GM23338 (cell line): ENCODE results near the gene SERINC1. TPM values are rescaled to one million over a fixed set of nuclear protein-coding genes. Genes with fewer than 3 reads are reported as not detected.

ENCODE experiments used
- ATAC-seq: fragments of 200-7000 bp; cut with Tn5 transposase; 3 replicates; pipeline ENCODE4 v1.9.1; 2020
- DNase-seq: peaks from one replicate; pipeline ENCODE4 v3.0.0-alpha.2; 2015; ENCODE audit warnings: low spot score
- H2AFZ ChIP-seq: fragments of 200-600 bp; sonication (generic); 2 replicates; pipeline ENCODE4 v1.8.0; 2016; ENCODE audit warnings: antibody characterized with exemption, mild to moderate bottlenecking, moderate library complexity
- H3F3A ChIP-seq: fragments of 200-600 bp; sonication (generic); replicated peaks from 2 replicates; pipeline ENCODE4 v1.8.0; 2017; ENCODE audit warnings: antibody characterized with exemption, mixed run types, low read depth
- H3K27ac ChIP-seq: fragments of 200-600 bp; sonication (generic); 2 replicates; pipeline ENCODE4 v1.6.1; 2016; ENCODE audit warnings: low read depth
- H3K27me3 ChIP-seq: fragments of 200-600 bp; sonication (generic); 2 replicates; pipeline ENCODE4 v1.8.0; 2016; ENCODE audit warnings: mild to moderate bottlenecking, mixed run types, moderate library complexity; ENCODE audit not compliant: insufficient read depth
- H3K36me3 ChIP-seq: fragments of 200-600 bp; sonication (generic); 2 replicates; pipeline ENCODE4 v1.8.0; 2016; ENCODE audit warnings: mild to moderate bottlenecking; ENCODE audit not compliant: insufficient read depth
- H3K4me1 ChIP-seq: fragments of 200-600 bp; sonication (generic); 2 replicates; pipeline ENCODE4 v1.8.0; 2016; ENCODE audit warnings: mild to moderate bottlenecking, moderate library complexity; ENCODE audit not compliant: insufficient read depth
- H3K4me2 ChIP-seq: fragments of 200-600 bp; sonication (generic); 2 replicates; pipeline ENCODE4 v1.7.1; 2017; ENCODE audit warnings: mixed run types
- H3K4me3 ChIP-seq: fragments of 200-600 bp; sonication (generic); 2 replicates; pipeline ENCODE4 v1.6.1; 2016; ENCODE audit warnings: mixed run types
- H3K79me2 ChIP-seq: fragments of 200-600 bp; sonication (generic); replicated peaks from 2 replicates; pipeline ENCODE4 v1.8.0; 2017; ENCODE audit warnings: mild to moderate bottlenecking; ENCODE audit not compliant: insufficient read depth
- H3K9me2 ChIP-seq: fragments of 200-600 bp; sonication (generic); 2 replicates; pipeline ENCODE4 v1.8.0; 2017; ENCODE audit not compliant: insufficient read depth
- H4K20me1 ChIP-seq: fragments of 200-600 bp; sonication (generic); replicated peaks from 2 replicates; pipeline ENCODE4 v1.8.0; 2017; ENCODE audit warnings: mild to moderate bottlenecking; ENCODE audit not compliant: insufficient read depth
- H3K27ac Mint-ChIP-seq: 2 replicates; pipeline ENCODE4 v1.8.0; 2020; ENCODE audit warnings: inconsistent platforms, mild to moderate bottlenecking, moderate library complexity, mixed read lengths
- H3K27me3 Mint-ChIP-seq: 3 replicates; pipeline ENCODE4 v1.8.0; 2022; ENCODE audit warnings: low read depth, mild to moderate bottlenecking, moderate library complexity, mixed read lengths, inconsistent platforms; ENCODE audit not compliant: insufficient read depth, poor library complexity
- H3K36me3 Mint-ChIP-seq: 3 replicates; pipeline ENCODE4 v1.8.0; 2021; ENCODE audit warnings: low read depth, mild to moderate bottlenecking, inconsistent platforms, moderate library complexity, mixed read lengths
- H3K4me1 Mint-ChIP-seq: 3 replicates; pipeline ENCODE4 v1.8.0; 2020; ENCODE audit warnings: mild to moderate bottlenecking, inconsistent platforms, mixed read lengths
- H3K4me3 Mint-ChIP-seq: 3 replicates; pipeline ENCODE4 v1.8.0; 2021; ENCODE audit warnings: moderate library complexity, mild to moderate bottlenecking, inconsistent platforms, mixed read lengths
- H3K9me3 Mint-ChIP-seq: 3 replicates; pipeline ENCODE4 v1.8.0; 2020; ENCODE audit warnings: moderate library complexity, mild to moderate bottlenecking, inconsistent platforms, mixed read lengths
- CREB1 ChIP-seq: fragments of 250-450 bp; sonication (Bioruptor Pico); IDR thresholded peaks from 2 replicates; pipeline ENCODE4 v1.5.0; 2020; ENCODE audit warnings: low read depth, mild to moderate bottlenecking, moderate library complexity
- EZH2 ChIP-seq: fragments of 200-600 bp; sonication (generic); IDR thresholded peaks from one replicate; pipeline ENCODE4 v1.8.0; 2017; ENCODE audit warnings: antibody characterized with exemption, mild to moderate bottlenecking, low read depth; ENCODE audit not compliant: unreplicated experiment
- EZH2phosphoT487 ChIP-seq: fragments of 200-600 bp; sonication (generic); IDR thresholded peaks from one replicate; pipeline ENCODE4 v1.8.1; 2018; ENCODE audit warnings: antibody characterized with exemption; ENCODE audit not compliant: unreplicated experiment
- JUNB ChIP-seq: IDR thresholded peaks from one replicate; pipeline ENCODE4 v1.6.1; 2016; ENCODE audit warnings: antibody characterized with exemption; ENCODE audit not compliant: unreplicated experiment
- NANOG ChIP-seq: IDR thresholded peaks from 2 replicates; pipeline ENCODE4 v1.6.1; 2016; ENCODE audit warnings: antibody characterized with exemption, borderline replicate concordance
- POLR2AphosphoS5 ChIP-seq: IDR thresholded peaks from 2 replicates; pipeline ENCODE4 v1.6.1; 2016; ENCODE audit warnings: antibody characterized with exemption, low read depth
- STAT1 ChIP-seq: IDR thresholded peaks from one replicate; pipeline ENCODE4 v1.6.1; 2016; ENCODE audit warnings: antibody characterized with exemption; ENCODE audit not compliant: unreplicated experiment
- ZNF114 ChIP-seq: fragments of 250-450 bp; sonication (Bioruptor Pico); IDR thresholded peaks from 2 replicates; pipeline ENCODE4 v1.5.0; 2020; ENCODE audit warnings: mild to moderate bottlenecking, moderate library complexity
- ZNF331 ChIP-seq: fragments of 250-450 bp; sonication (Bioruptor Pico); IDR thresholded peaks from 2 replicates; pipeline ENCODE4 v1.5.0; 2020; ENCODE audit warnings: low read depth, mild to moderate bottlenecking, moderate library complexity
- polyA plus RNA-seq: library from polyadenylated mRNA; unstranded; fragments of >200 nt; fragmentation: Nextera tagmentation; extraction: Ambion mirVana; gene quantifications from 2 replicates; pipeline ENCODE4 v1.2.1, GENCODE V29; 2016
- total RNA-seq: library from RNA; depleted of rRNA; stranded (reverse); fragments of >200 nt; shearing (Covaris generic); gene quantifications from 2 replicates; pipeline ENCODE4 v1.2.3, GENCODE V29; 2014
- TF ChIP-seq, protein P1 (sequence below): IDR thresholded peaks from one replicate; pipeline ENCODE4 v1.6.1; 2018; ENCODE audit warnings: antibody characterized with exemption; ENCODE audit not compliant: unreplicated experiment
- TF ChIP-seq, protein P2 (sequence below): IDR thresholded peaks from 2 replicates; pipeline ENCODE4 v1.6.1; 2016; ENCODE audit warnings: antibody characterized with exemption
- TF ChIP-seq, protein P3 (sequence below): fragments of 250-450 bp; sonication (Bioruptor Pico); IDR thresholded peaks from 2 replicates; pipeline ENCODE4 v1.5.0; 2020; ENCODE audit warnings: mild to moderate bottlenecking, moderate library complexity
- TF ChIP-seq, protein P4 (sequence below), 2 experiments: fragments of 200-600 bp in 1 of 2; sonication (generic) in 1 of 2; conservative IDR thresholded peaks; 2 replicates each; pipeline versions ENCODE4 v1.5.1 to v1.6.1; 2016 to 2017; ENCODE audit warnings: antibody characterized with exemption in 2 of 2, low read depth in 2 of 2, mild to moderate bottlenecking in 2 of 2, moderate library complexity in 1 of 2

The SERINC1 gene
- total and polyA plus RNA-seq, 2 experiments from 2014 or later: 17.6 to 43.0 TPM

DNA sequence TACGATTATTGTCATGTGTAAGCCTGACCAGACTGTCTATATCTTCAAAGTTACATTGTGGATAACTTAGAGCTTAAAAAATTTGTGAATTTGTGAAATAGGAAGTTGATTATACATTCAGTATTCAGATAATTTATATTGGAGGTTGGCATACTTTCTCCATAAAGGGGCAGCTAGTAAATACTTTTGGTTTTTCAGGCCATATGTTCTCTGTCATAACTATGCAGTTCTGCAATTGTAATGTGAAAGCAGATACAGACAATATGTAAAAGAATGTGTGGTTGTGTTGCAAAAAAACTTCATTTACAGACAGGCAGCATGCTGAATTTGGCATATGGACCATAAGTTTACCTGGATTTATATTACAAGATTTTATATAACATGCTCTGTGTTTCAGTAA, 42.8 kb downstream of the SERINC1 start:
- H3K36me3 Mint-ChIP-seq: peaks cover 9% of the 10 kb centered on the region; the same call in 1 of the 3 replicates

More for the DNA sequence above, 42.8 kb downstream of the SERINC1 start:
- DNase-seq (no peak), ATAC-seq (no peak)
- Histone ChIP-seq H3K9me2 (no peaks in the 10 kb centered on the region), H3K4me3 (no peak overlapping the region), H3K79me2 (no peaks in the 10 kb centered on the region), H3F3A (no peaks in the 10 kb centered on the region), H4K20me1 (no peaks in the 10 kb centered on the region), H3K27me3 (no peaks in the 10 kb centered on the region), H3K27ac (no peak overlapping the region), H3K4me2 (no peak overlapping the region), H3K4me1 (no peaks in the 10 kb centered on the region), H2AFZ (no peak overlapping the region), H3K36me3 (no peaks in the 10 kb centered on the region; the same call in 1 of the 2 replicates)
- TF ChIP-seq, protein P1, sequence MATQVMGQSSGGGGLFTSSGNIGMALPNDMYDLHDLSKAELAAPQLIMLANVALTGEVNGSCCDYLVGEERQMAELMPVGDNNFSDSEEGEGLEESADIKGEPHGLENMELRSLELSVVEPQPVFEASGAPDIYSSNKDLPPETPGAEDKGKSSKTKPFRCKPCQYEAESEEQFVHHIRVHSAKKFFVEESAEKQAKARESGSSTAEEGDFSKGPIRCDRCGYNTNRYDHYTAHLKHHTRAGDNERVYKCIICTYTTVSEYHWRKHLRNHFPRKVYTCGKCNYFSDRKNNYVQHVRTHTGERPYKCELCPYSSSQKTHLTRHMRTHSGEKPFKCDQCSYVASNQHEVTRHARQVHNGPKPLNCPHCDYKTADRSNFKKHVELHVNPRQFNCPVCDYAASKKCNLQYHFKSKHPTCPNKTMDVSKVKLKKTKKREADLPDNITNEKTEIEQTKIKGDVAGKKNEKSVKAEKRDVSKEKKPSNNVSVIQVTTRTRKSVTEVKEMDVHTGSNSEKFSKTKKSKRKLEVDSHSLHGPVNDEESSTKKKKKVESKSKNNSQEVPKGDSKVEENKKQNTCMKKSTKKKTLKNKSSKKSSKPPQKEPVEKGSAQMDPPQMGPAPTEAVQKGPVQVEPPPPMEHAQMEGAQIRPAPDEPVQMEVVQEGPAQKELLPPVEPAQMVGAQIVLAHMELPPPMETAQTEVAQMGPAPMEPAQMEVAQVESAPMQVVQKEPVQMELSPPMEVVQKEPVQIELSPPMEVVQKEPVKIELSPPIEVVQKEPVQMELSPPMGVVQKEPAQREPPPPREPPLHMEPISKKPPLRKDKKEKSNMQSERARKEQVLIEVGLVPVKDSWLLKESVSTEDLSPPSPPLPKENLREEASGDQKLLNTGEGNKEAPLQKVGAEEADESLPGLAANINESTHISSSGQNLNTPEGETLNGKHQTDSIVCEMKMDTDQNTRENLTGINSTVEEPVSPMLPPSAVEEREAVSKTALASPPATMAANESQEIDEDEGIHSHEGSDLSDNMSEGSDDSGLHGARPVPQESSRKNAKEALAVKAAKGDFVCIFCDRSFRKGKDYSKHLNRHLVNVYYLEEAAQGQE: no peak
- TF ChIP-seq, protein P2, sequence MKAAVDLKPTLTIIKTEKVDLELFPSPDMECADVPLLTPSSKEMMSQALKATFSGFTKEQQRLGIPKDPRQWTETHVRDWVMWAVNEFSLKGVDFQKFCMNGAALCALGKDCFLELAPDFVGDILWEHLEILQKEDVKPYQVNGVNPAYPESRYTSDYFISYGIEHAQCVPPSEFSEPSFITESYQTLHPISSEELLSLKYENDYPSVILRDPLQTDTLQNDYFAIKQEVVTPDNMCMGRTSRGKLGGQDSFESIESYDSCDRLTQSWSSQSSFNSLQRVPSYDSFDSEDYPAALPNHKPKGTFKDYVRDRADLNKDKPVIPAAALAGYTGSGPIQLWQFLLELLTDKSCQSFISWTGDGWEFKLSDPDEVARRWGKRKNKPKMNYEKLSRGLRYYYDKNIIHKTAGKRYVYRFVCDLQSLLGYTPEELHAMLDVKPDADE: no peak
- TF ChIP-seq POLR2AphosphoS5 (no peak), EZH2 (no peak), EZH2phosphoT487 (no peak), NANOG (no peak), STAT1 (no peak), CREB1 (CRISPR knock-in tag) (no peak), ZNF331 (CRISPR knock-in tag) (no peak), ZNF114 (CRISPR knock-in tag) (no peak), JUNB (no peak)
- TF ChIP-seq, protein P3, sequence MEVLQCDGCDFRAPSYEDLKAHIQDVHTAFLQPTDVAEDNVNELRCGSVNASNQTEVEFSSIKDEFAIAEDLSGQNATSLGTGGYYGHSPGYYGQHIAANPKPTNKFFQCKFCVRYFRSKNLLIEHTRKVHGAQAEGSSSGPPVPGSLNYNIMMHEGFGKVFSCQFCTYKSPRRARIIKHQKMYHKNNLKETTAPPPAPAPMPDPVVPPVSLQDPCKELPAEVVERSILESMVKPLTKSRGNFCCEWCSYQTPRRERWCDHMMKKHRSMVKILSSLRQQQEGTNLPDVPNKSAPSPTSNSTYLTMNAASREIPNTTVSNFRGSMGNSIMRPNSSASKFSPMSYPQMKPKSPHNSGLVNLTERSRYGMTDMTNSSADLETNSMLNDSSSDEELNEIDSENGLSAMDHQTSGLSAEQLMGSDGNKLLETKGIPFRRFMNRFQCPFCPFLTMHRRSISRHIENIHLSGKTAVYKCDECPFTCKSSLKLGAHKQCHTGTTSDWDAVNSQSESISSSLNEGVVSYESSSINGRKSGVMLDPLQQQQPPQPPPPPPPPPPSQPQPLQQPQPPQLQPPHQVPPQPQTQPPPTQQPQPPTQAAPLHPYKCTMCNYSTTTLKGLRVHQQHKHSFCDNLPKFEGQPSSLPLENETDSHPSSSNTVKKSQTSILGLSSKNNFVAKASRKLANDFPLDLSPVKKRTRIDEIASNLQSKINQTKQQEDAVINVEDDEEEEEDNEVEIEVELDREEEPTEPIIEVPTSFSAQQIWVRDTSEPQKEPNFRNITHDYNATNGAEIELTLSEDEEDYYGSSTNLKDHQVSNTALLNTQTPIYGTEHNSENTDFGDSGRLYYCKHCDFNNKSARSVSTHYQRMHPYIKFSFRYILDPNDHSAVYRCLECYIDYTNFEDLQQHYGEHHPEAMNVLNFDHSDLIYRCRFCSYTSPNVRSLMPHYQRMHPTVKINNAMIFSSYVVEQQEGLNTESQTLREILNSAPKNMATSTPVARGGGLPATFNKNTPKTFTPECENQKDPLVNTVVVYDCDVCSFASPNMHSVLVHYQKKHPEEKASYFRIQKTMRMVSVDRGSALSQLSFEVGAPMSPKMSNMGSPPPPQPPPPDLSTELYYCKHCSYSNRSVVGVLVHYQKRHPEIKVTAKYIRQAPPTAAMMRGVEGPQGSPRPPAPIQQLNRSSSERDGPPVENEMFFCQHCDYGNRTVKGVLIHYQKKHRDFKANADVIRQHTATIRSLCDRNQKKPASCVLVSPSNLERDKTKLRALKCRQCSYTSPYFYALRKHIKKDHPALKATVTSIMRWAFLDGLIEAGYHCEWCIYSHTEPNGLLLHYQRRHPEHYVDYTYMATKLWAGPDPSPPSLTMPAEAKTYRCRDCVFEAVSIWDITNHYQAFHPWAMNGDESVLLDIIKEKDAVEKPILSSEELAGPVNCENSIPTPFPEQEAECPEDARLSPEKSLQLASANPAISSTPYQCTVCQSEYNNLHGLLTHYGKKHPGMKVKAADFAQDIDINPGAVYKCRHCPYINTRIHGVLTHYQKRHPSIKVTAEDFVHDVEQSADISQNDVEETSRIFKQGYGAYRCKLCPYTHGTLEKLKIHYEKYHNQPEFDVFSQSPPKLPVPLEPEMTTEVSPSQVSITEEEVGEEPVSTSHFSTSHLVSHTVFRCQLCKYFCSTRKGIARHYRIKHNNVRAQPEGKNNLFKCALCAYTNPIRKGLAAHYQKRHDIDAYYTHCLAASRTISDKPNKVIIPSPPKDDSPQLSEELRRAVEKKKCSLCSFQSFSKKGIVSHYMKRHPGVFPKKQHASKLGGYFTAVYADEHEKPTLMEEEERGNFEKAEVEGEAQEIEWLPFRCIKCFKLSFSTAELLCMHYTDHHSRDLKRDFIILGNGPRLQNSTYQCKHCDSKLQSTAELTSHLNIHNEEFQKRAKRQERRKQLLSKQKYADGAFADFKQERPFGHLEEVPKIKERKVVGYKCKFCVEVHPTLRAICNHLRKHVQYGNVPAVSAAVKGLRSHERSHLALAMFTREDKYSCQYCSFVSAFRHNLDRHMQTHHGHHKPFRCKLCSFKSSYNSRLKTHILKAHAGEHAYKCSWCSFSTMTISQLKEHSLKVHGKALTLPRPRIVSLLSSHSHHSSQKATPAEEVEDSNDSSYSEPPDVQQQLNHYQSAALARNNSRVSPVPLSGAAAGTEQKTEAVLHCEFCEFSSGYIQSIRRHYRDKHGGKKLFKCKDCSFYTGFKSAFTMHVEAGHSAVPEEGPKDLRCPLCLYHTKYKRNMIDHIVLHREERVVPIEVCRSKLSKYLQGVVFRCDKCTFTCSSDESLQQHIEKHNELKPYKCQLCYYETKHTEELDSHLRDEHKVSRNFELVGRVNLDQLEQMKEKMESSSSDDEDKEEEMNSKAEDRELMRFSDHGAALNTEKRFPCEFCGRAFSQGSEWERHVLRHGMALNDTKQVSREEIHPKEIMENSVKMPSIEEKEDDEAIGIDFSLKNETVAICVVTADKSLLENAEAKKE: no peak
- TF ChIP-seq, protein P4, sequence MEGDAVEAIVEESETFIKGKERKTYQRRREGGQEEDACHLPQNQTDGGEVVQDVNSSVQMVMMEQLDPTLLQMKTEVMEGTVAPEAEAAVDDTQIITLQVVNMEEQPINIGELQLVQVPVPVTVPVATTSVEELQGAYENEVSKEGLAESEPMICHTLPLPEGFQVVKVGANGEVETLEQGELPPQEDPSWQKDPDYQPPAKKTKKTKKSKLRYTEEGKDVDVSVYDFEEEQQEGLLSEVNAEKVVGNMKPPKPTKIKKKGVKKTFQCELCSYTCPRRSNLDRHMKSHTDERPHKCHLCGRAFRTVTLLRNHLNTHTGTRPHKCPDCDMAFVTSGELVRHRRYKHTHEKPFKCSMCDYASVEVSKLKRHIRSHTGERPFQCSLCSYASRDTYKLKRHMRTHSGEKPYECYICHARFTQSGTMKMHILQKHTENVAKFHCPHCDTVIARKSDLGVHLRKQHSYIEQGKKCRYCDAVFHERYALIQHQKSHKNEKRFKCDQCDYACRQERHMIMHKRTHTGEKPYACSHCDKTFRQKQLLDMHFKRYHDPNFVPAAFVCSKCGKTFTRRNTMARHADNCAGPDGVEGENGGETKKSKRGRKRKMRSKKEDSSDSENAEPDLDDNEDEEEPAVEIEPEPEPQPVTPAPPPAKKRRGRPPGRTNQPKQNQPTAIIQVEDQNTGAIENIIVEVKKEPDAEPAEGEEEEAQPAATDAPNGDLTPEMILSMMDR (conservative IDR thresholded peaks at IDR 0.05; ENCODE audit: low read depth in 2 of 2): no peak
- Mint-ChIP-seq H3K27me3 (no peaks in the 10 kb centered on the region), H3K9me3 (no peaks in the 10 kb centered on the region), H3K4me3 (no peak overlapping the region), H3K27ac (no peak overlapping the region), H3K4me1 (no peaks in the 10 kb centered on the region)
